HG03095 (cell line): ENCODE measurements around the gene TAS1R1.
"Not testable (repeated sequence)": the region's sequence is repeated elsewhere in the genome, so short reads cannot be mapped to it uniquely, and the experiment has no call there.

ENCODE experiments used
- ATAC-seq: cut with Tn5 transposase; IDR thresholded peaks from one replicate; pipeline ENCODE4 v1.9.1; 2021; ENCODE audit warnings: moderate library complexity; ENCODE audit not compliant: unreplicated experiment

Gene TAS1R1

GRCh38 chr1:6587261-6588005 is 32.3 kb downstream of the TAS1R1 start:
- no peak for ATAC-seq

GRCh38 chr1:6588128-6588892 is 33.2 kb downstream of the TAS1R1 start:
- no peak for ATAC-seq

- ATAC-seq: no peak
These were observed 33.9 kb downstream of the TAS1R1 start for GRCh38 chr1:6588893-6589520.

GRCh38 chr1:6590046-6590445 is 34.9 kb downstream of the TAS1R1 start:
- no peak for ATAC-seq

- no peak for ATAC-seq
These were observed 36.1 kb downstream of the TAS1R1 start for GRCh38 chr1:6591222-6591621.

- ATAC-seq: no peak
These were observed 36.5 kb downstream of the TAS1R1 start for GRCh38 chr1:6591644-6592043.

GRCh38 chr1:6592441-6592840 is 37.3 kb downstream of the TAS1R1 start:
- ATAC-seq: no peak

GRCh38 chr1:6592865-6593593 is 37.9 kb downstream of the TAS1R1 start:
- ATAC-seq: no peak

- ATAC-seq: no peak
These were observed 38.7 kb downstream of the TAS1R1 start for GRCh38 chr1:6593810-6594209.

GRCh38 chr1:6594977-6595740 is 40.1 kb downstream of the TAS1R1 start:
- no peak for ATAC-seq

GRCh38 chr1:6596351-6596750 is 41.2 kb downstream of the TAS1R1 start:
- no peak for ATAC-seq

- no peak for ATAC-seq
These were observed 42.0 kb downstream of the TAS1R1 start for GRCh38 chr1:6596886-6597776.

GRCh38 chr1:6597777-6598131 is 42.6 kb downstream of the TAS1R1 start:
- ATAC-seq: no peak

GRCh38 chr1:6599141-6599975 is 44.3 kb downstream of the TAS1R1 start:
- no peak for ATAC-seq

GRCh38 chr1:6599991-6600390 is 44.9 kb downstream of the TAS1R1 start:
- not testable (repeated sequence) for ATAC-seq

GRCh38 chr1:6600410-6601048 is 45.4 kb downstream of the TAS1R1 start:
- peak; percentile 1 for ATAC-seq

GRCh38 chr1:6601049-6601922 is 46.2 kb downstream of the TAS1R1 start:
- ATAC-seq: peak; percentile 26
